HepG2 (cell line): ENCODE data around the gene VRK2. TPM values are rescaled to one million over a fixed set of nuclear protein-coding genes. Genes with fewer than 3 reads are reported as not detected.
"Not testable (repeated sequence)": the region's sequence is repeated elsewhere in the genome, so short reads cannot be mapped to it uniquely, and the experiment has no call there.

Experiments used
- ELF3 ChIP-seq: IDR thresholded peaks from 2 replicates; pipeline ENCODE4 v1.6.1; 2016; ENCODE audit warnings: missing genetic modification reagents, missing compliant biosample characterization
- EP300 ChIP-seq, 3 experiments: sonication (generic) in 1 of 3; formaldehyde crosslinking in 1 of 3; IDR thresholded peaks; 2 replicates each; pipeline versions ENCODE4 v1.5.1 to v1.6.1; 2011 to 2020; ENCODE audit warnings: low read depth in 2 of 3, low read length in 2 of 3, borderline replicate concordance in 1 of 3, improper control_type of control experiment in 1 of 3, mild to moderate bottlenecking in 1 of 3, missing genetic modification reagents in 1 of 3, moderate library complexity in 1 of 3
- FOXJ3 ChIP-seq: sonication (generic); formaldehyde crosslinking; IDR thresholded peaks from 2 replicates; pipeline ENCODE4 v1.4.0; 2020; ENCODE audit warnings: missing genetic modification reagents, mild to moderate bottlenecking, borderline replicate concordance
- KLF16 ChIP-seq, 2 experiments: sonication (generic) in 1 of 2; formaldehyde crosslinking in 1 of 2; IDR thresholded peaks; 2 replicates each; pipeline versions ENCODE4 v1.6.1 to v1.8.0; 2016 to 2023; ENCODE audit warnings: missing genetic modification reagents in 2 of 2, missing compliant biosample characterization in 1 of 2
- NFIC ChIP-seq: IDR thresholded peaks from 2 replicates; pipeline ENCODE4 v1.6.1; 2012; ENCODE audit warnings: mild to moderate bottlenecking, low read length, inconsistent platforms
- NONO ChIP-seq, 2 experiments: fragments of 450-650 bp in 1 of 2; sonication (generic) in 1 of 2; formaldehyde crosslinking in 1 of 2; IDR thresholded peaks in 1 of 2; conservative IDR thresholded peaks in 1 of 2; 2 replicates each; pipeline versions ENCODE4 v1.6.1 to v1.8.0; 2017 to 2022; ENCODE audit warnings: mild to moderate bottlenecking in 1 of 2, missing genetic modification reagents in 1 of 2, moderate library complexity in 1 of 2
- PITX1 ChIP-seq: sonication (generic); formaldehyde crosslinking; IDR thresholded peaks from 2 replicates; pipeline ENCODE4 v1.5.1; 2020; ENCODE audit warnings: mild to moderate bottlenecking, missing genetic modification reagents
- RARA ChIP-seq: IDR thresholded peaks from 2 replicates; pipeline ENCODE4 v1.6.1; 2016; ENCODE audit warnings: missing genetic modification reagents, missing compliant biosample characterization
- SIX4 ChIP-seq: sonication (generic); formaldehyde crosslinking; IDR thresholded peaks from 2 replicates; pipeline ENCODE4 v1.4.0; 2020; ENCODE audit warnings: missing genetic modification reagents
- TEF ChIP-seq: sonication (generic); formaldehyde crosslinking; IDR thresholded peaks from 2 replicates; pipeline ENCODE4 v1.5.0; 2020; ENCODE audit warnings: missing genetic modification reagents
- THAP11 ChIP-seq: IDR thresholded peaks from 2 replicates; pipeline ENCODE4 v1.6.1; 2016; ENCODE audit warnings: missing biosample characterization, missing genetic modification reagents
- ZMYM2 ChIP-seq: sonication (generic); formaldehyde crosslinking; IDR thresholded peaks from 2 replicates; pipeline ENCODE4 v1.8.0; 2022; ENCODE audit warnings: mild to moderate bottlenecking, missing genetic modification reagents
- ZNF205 ChIP-seq: IDR thresholded peaks from 2 replicates; pipeline ENCODE4 v1.6.1; 2018; ENCODE audit warnings: missing biosample characterization, missing genetic modification reagents
- ZNF614 ChIP-seq: IDR thresholded peaks from 2 replicates; pipeline ENCODE4 v1.6.1; 2018; ENCODE audit warnings: missing biosample characterization, missing genetic modification reagents, inconsistent platforms, borderline replicate concordance
- polyA plus RNA-seq, 8 experiments: library from polyadenylated mRNA; depleted of rRNA in 3 of 8; stranded (reverse) in 7 of 8; unstranded in 1 of 8; fragments of >200 nt; fragmentation: Illumina TruSeq in 4 of 8; extraction: Trizol in 4 of 8; gene quantifications; 2 replicates each; pipeline versions ENCODE4 v1.2.1 to v1.2.3, GENCODE V29; 2011 to 2016; ENCODE audit warnings: low read depth in 4 of 8, missing spikeins in 1 of 8, mixed read lengths in 1 of 8; ENCODE audit not compliant: insufficient read depth in 1 of 8
- total RNA-seq, 5 experiments: library from RNA; depleted of rRNA; stranded (reverse); fragments of >200 nt; fragmentation: Illumina TruSeq; extraction: Trizol; gene quantifications; 2 replicates each; pipeline ENCODE4 v1.2.3, GENCODE V29; 2016; ENCODE audit warnings: low read depth in 1 of 5
- TF ChIP-seq, protein P1 (sequence below), 2 experiments: fragments of 450-650 bp in 1 of 2; sonication (generic) in 1 of 2; formaldehyde crosslinking; IDR thresholded peaks; 2 replicates each; pipeline versions ENCODE4 v1.5.0 to v1.8.0; 2020 to 2022; ENCODE audit warnings: mild to moderate bottlenecking in 1 of 2, missing genetic modification reagents in 1 of 2
- TF ChIP-seq, protein P2 (sequence below): IDR thresholded peaks from 2 replicates; pipeline ENCODE4 v1.6.1; 2016; ENCODE audit warnings: low read depth
- TF ChIP-seq, protein P3 (sequence below): sonication (generic); formaldehyde crosslinking; IDR thresholded peaks from 2 replicates; pipeline ENCODE4 v1.4.0; 2020; ENCODE audit warnings: missing genetic modification reagents
- TF ChIP-seq, protein P4 (sequence below): sonication (generic); formaldehyde crosslinking; IDR thresholded peaks from 2 replicates; pipeline ENCODE4 v1.4.0; 2020; ENCODE audit warnings: missing genetic modification reagents

Gene VRK2
- total and polyA plus RNA-seq, 2 of the 13 experiments (the other 11 are each of a cell fraction or from before 2014, with no cell fraction given), result 13.3 to 29.1 TPM

DNA sequence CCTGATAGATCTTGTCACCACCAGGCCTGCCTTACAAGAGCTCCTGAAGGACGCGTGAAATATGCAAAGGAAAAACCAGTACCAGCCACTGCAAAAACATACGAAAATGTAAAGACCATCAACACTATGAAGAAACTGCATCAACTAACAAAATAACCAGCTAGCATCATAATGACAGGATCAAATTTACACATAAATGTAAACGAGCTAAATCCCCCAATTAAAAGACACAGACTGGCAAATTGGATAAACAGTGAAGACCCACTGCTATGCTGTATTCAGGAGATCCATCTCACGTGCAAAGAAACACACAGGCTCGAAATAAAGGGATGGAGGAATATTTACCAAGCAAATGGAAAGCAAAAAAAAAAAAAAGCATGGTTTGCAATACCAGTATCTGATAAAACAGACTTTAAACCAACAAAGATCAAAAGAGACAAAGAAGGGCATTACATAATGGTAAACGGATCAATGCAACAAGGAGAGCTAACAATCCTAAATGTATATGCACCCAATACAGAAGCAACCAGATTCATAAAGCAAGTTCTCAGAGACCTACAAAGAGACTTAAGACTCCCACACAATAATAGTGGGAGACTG lies 123.8 kb downstream of the VRK2 start (continued):
- TF ChIP-seq TEF (CRISPR knock-in tag), result 0 out of 2 replicates have a peak, but pooled peaks have one; percentile 25
- TF ChIP-seq PITX1 (CRISPR knock-in tag), result 0 out of 2 replicates have a peak, but pooled peaks have one; percentile 37
- peak in 1 of 2 experiments; percentile 81; a peak in 2 of 4 replicates for TF ChIP-seq KLF16 (CRISPR knock-in tag; IDR thresholded peaks at IDR 0.05)
- TF ChIP-seq, protein P1, sequence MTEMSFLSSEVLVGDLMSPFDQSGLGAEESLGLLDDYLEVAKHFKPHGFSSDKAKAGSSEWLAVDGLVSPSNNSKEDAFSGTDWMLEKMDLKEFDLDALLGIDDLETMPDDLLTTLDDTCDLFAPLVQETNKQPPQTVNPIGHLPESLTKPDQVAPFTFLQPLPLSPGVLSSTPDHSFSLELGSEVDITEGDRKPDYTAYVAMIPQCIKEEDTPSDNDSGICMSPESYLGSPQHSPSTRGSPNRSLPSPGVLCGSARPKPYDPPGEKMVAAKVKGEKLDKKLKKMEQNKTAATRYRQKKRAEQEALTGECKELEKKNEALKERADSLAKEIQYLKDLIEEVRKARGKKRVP (CRISPR knock-in tag; IDR thresholded peaks at IDR 0.05), result 0 out of 4 replicates have a peak, but pooled peaks of 1 of the 2 experiments have one; percentile 49
- peak; percentile 98 for TF ChIP-seq ZNF205
- TF ChIP-seq, protein P2, sequence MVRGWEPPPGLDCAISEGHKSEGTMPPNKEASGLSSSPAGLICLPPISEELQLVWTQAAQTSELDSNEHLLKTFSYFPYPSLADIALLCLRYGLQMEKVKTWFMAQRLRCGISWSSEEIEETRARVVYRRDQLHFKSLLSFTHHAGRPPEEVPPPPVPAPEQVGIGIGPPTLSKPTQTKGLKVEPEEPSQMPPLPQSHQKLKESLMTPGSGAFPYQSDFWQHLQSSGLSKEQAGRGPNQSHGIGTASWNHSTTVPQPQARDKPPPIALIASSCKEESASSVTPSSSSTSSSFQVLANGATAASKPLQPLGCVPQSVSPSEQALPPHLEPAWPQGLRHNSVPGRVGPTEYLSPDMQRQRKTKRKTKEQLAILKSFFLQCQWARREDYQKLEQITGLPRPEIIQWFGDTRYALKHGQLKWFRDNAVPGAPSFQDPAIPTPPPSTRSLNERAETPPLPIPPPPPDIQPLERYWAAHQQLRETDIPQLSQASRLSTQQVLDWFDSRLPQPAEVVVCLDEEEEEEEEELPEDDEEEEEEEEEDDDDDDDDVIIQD (CRISPR knock-in tag), result peak; percentile 62; the same call in 1 of the 2 replicates
- TF ChIP-seq NONO (IDR thresholded peaks at IDR 0.05); EP300 (CRISPR knock-in tag; IDR thresholded peaks at IDR 0.05; ENCODE audit: borderline replicate concordance): not testable (repeated sequence)
- TF ChIP-seq NONO (CRISPR knock-in tag; conservative IDR thresholded peaks at IDR 0.05), result peak; percentile 37; the same call in 1 of the 2 replicates
- peak; percentile 88; the same call in 1 of the 2 replicates for TF ChIP-seq FOXJ3 (CRISPR knock-in tag)
- TF ChIP-seq, protein P3, sequence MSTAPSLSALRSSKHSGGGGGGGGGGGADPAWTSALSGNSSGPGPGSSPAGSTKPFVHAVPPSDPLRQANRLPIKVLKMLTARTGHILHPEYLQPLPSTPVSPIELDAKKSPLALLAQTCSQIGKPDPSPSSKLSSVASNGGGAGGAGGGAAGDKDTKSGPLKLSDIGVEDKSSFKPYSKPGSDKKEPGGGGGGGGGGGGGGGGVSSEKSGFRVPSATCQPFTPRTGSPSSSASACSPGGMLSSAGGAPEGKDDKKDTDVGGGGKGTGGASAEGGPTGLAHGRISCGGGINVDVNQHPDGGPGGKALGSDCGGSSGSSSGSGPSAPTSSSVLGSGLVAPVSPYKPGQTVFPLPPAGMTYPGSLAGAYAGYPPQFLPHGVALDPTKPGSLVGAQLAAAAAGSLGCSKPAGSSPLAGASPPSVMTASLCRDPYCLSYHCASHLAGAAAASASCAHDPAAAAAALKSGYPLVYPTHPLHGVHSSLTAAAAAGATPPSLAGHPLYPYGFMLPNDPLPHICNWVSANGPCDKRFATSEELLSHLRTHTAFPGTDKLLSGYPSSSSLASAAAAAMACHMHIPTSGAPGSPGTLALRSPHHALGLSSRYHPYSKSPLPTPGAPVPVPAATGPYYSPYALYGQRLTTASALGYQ (CRISPR knock-in tag), result peak; percentile 84
- 0 out of 2 replicates have a peak, but pooled peaks have one; percentile 48 for TF ChIP-seq ZNF614 (CRISPR knock-in tag)
- 0 out of 2 replicates have a peak, but pooled peaks have one; percentile 47 for TF ChIP-seq ZMYM2 (CRISPR knock-in tag)
- TF ChIP-seq SIX4 (CRISPR knock-in tag), result peak; percentile 41; the same call in 1 of the 2 replicates
- peak; percentile 55; the same call in 1 of the 2 replicates for TF ChIP-seq RARA (CRISPR knock-in tag)
- peak; percentile 48; the same call in 1 of the 2 replicates for TF ChIP-seq ELF3 (CRISPR knock-in tag)
- peak in 1 of 2 experiments; percentile 68; a peak in 2 of 4 replicates for TF ChIP-seq EP300 (IDR thresholded peaks at IDR 0.05; ENCODE audit: low read depth in 2 of 2, low read length in 2 of 2)
- TF ChIP-seq THAP11 (CRISPR knock-in tag), result peak; percentile 74
- peak; percentile 60 for TF ChIP-seq NFIC
- TF ChIP-seq, protein P4, sequence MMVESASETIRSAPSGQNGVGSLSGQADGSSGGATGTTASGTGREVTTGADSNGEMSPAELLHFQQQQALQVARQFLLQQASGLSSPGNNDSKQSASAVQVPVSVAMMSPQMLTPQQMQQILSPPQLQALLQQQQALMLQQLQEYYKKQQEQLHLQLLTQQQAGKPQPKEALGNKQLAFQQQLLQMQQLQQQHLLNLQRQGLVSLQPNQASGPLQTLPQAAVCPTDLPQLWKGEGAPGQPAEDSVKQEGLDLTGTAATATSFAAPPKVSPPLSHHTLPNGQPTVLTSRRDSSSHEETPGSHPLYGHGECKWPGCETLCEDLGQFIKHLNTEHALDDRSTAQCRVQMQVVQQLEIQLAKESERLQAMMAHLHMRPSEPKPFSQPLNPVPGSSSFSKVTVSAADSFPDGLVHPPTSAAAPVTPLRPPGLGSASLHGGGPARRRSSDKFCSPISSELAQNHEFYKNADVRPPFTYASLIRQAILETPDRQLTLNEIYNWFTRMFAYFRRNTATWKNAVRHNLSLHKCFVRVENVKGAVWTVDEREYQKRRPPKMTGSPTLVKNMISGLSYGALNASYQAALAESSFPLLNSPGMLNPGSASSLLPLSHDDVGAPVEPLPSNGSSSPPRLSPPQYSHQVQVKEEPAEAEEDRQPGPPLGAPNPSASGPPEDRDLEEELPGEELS (CRISPR knock-in tag), result peak; percentile 96
